ENCODE data around the gene SPSB1.

DNA sequence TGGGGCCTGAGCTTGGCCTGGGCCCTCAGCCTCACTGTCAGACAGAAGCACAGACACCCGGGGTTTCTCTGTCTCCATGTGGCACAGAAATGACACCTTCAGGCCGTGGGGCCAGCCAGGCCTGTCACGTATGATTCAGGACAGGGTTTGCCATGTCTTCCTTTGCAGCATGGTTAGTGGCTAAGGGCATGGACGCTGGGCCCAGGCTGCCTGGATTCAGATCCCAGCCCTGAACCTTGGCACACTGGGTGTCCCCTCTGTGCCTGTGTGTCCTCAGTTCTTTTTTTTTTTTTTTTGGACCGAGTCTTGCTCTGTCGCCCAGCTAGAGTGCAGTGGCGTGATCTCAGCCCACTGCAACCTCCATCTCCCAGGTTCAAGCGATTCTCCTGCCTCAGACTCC is 73.6 kb downstream of the SPSB1 start:
- no peak for TF ChIP-seq NFIC (IDR thresholded peaks at IDR 0.05)
- TF ChIP-seq RAD21 (IDR thresholded peaks at IDR 0.05; ENCODE audit: low read depth) = no peak
- TF ChIP-seq TEAD4 (IDR thresholded peaks at IDR 0.05) = no peak
- TF ChIP-seq, protein P1, sequence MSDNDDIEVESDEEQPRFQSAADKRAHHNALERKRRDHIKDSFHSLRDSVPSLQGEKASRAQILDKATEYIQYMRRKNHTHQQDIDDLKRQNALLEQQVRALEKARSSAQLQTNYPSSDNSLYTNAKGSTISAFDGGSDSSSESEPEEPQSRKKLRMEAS (IDR thresholded peaks at IDR 0.05) = no peak
- TF ChIP-seq REST (IDR thresholded peaks at IDR 0.05; ENCODE audit: low read depth) = no peak
